WTC11 (cell line): ENCODE results near the gene ZSCAN10.

Source experiments
- AR ChIP-seq: fragments of 250-450 bp; sonication (Bioruptor Pico); IDR thresholded peaks from 2 replicates; pipeline ENCODE4 v1.9.0; 2021; ENCODE audit warnings: mild to moderate bottlenecking
- FOXK1 ChIP-seq: sonication (generic); formaldehyde crosslinking; IDR thresholded peaks from 2 replicates; pipeline ENCODE4 v1.8.0; 2022; ENCODE audit warnings: mild to moderate bottlenecking, moderate library complexity, missing genetic modification reagents
- MXD4 ChIP-seq: fragments of 250-450 bp; sonication (Bioruptor Pico); IDR thresholded peaks from 2 replicates; pipeline ENCODE4 v1.8.0; 2021; ENCODE audit warnings: mild to moderate bottlenecking, moderate library complexity, borderline replicate concordance
- NR3C1 ChIP-seq: sonication (generic); formaldehyde crosslinking; conservative IDR thresholded peaks from 2 replicates; pipeline ENCODE4 v1.8.1; 2023; ENCODE audit warnings: low read depth, mild to moderate bottlenecking, missing genetic modification reagents
- STAT6 ChIP-seq: sonication (generic); formaldehyde crosslinking; conservative IDR thresholded peaks from 2 replicates; pipeline ENCODE4 v1.8.1; 2023; ENCODE audit warnings: mild to moderate bottlenecking, low read depth, missing genetic modification reagents, moderate library complexity
- TF ChIP-seq, protein P1 (sequence below): fragments of 200-600 bp; IDR thresholded peaks from 2 replicates; pipeline ENCODE4 v1.8.0; 2022; ENCODE audit warnings: antibody characterized with exemption
- TF ChIP-seq, protein P2 (sequence below): sonication (generic); formaldehyde crosslinking; IDR thresholded peaks from 2 replicates; pipeline ENCODE4 v1.8.1; 2022; ENCODE audit warnings: low read depth, missing genetic modification reagents, borderline replicate concordance
- TF ChIP-seq, protein P3 (sequence below): sonication (generic); formaldehyde crosslinking; IDR thresholded peaks from 2 replicates; pipeline ENCODE4 v1.8.1; 2022; ENCODE audit warnings: mild to moderate bottlenecking, missing genetic modification reagents, moderate library complexity, borderline replicate concordance
- TF ChIP-seq, protein P4 (sequence below): sonication (generic); formaldehyde crosslinking; IDR thresholded peaks from 2 replicates; pipeline ENCODE4 v1.8.0; 2022; ENCODE audit warnings: mild to moderate bottlenecking, missing genetic modification reagents
- TF ChIP-seq, protein P5 (sequence below): sonication (generic); formaldehyde crosslinking; IDR thresholded peaks from 2 replicates; pipeline ENCODE4 v1.8.1; 2023; ENCODE audit warnings: mild to moderate bottlenecking, moderate library complexity, missing genetic modification reagents
- TF ChIP-seq, protein P6 (sequence below): sonication (generic); formaldehyde crosslinking; IDR thresholded peaks from 2 replicates; pipeline ENCODE4 v1.8.1; 2023; ENCODE audit warnings: mild to moderate bottlenecking, missing genetic modification reagents

- no peak for TF ChIP-seq FOXK1 (CRISPR knock-in tag)
- TF ChIP-seq, protein P1, sequence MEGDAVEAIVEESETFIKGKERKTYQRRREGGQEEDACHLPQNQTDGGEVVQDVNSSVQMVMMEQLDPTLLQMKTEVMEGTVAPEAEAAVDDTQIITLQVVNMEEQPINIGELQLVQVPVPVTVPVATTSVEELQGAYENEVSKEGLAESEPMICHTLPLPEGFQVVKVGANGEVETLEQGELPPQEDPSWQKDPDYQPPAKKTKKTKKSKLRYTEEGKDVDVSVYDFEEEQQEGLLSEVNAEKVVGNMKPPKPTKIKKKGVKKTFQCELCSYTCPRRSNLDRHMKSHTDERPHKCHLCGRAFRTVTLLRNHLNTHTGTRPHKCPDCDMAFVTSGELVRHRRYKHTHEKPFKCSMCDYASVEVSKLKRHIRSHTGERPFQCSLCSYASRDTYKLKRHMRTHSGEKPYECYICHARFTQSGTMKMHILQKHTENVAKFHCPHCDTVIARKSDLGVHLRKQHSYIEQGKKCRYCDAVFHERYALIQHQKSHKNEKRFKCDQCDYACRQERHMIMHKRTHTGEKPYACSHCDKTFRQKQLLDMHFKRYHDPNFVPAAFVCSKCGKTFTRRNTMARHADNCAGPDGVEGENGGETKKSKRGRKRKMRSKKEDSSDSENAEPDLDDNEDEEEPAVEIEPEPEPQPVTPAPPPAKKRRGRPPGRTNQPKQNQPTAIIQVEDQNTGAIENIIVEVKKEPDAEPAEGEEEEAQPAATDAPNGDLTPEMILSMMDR, result no peak
- TF ChIP-seq, protein P2, sequence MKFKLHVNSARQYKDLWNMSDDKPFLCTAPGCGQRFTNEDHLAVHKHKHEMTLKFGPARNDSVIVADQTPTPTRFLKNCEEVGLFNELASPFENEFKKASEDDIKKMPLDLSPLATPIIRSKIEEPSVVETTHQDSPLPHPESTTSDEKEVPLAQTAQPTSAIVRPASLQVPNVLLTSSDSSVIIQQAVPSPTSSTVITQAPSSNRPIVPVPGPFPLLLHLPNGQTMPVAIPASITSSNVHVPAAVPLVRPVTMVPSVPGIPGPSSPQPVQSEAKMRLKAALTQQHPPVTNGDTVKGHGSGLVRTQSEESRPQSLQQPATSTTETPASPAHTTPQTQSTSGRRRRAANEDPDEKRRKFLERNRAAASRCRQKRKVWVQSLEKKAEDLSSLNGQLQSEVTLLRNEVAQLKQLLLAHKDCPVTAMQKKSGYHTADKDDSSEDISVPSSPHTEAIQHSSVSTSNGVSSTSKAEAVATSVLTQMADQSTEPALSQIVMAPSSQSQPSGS (CRISPR knock-in tag), result no peak
- TF ChIP-seq, protein P3, sequence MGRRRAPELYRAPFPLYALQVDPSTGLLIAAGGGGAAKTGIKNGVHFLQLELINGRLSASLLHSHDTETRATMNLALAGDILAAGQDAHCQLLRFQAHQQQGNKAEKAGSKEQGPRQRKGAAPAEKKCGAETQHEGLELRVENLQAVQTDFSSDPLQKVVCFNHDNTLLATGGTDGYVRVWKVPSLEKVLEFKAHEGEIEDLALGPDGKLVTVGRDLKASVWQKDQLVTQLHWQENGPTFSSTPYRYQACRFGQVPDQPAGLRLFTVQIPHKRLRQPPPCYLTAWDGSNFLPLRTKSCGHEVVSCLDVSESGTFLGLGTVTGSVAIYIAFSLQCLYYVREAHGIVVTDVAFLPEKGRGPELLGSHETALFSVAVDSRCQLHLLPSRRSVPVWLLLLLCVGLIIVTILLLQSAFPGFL (CRISPR knock-in tag), result no peak
- TF ChIP-seq, protein P4, sequence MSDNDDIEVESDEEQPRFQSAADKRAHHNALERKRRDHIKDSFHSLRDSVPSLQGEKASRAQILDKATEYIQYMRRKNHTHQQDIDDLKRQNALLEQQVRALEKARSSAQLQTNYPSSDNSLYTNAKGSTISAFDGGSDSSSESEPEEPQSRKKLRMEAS (CRISPR knock-in tag), result no peak
- no peak for TF ChIP-seq STAT6 (CRISPR knock-in tag)
- no peak for TF ChIP-seq MXD4 (CRISPR knock-in tag)
- TF ChIP-seq, protein P5, sequence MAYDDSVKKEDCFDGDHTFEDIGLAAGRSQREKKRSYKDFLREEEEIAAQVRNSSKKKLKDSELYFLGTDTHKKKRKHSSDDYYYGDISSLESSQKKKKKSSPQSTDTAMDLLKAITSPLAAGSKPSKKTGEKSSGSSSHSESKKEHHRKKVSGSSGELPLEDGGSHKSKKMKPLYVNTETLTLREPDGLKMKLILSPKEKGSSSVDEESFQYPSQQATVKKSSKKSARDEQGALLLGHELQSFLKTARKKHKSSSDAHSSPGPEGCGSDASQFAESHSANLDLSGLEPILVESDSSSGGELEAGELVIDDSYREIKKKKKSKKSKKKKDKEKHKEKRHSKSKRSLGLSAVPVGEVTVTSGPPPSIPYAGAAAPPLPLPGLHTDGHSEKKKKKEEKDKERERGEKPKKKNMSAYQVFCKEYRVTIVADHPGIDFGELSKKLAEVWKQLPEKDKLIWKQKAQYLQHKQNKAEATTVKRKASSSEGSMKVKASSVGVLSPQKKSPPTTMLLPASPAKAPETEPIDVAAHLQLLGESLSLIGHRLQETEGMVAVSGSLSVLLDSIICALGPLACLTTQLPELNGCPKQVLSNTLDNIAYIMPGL, result no peak
- TF ChIP-seq NR3C1 (CRISPR knock-in tag), result no peak
- no peak for TF ChIP-seq AR (CRISPR knock-in tag)
- TF ChIP-seq, protein P6, sequence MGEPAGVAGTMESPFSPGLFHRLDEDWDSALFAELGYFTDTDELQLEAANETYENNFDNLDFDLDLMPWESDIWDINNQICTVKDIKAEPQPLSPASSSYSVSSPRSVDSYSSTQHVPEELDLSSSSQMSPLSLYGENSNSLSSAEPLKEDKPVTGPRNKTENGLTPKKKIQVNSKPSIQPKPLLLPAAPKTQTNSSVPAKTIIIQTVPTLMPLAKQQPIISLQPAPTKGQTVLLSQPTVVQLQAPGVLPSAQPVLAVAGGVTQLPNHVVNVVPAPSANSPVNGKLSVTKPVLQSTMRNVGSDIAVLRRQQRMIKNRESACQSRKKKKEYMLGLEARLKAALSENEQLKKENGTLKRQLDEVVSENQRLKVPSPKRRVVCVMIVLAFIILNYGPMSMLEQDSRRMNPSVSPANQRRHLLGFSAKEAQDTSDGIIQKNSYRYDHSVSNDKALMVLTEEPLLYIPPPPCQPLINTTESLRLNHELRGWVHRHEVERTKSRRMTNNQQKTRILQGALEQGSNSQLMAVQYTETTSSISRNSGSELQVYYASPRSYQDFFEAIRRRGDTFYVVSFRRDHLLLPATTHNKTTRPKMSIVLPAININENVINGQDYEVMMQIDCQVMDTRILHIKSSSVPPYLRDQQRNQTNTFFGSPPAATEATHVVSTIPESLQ, result no peak
Measured at GRCh38 chr16:3085868-3086595, 13.1 kb downstream of the ZSCAN10 start.
